ENCODE data around the gene SHH. TPM values are rescaled to one million over a fixed set of nuclear protein-coding genes. Genes with fewer than 3 reads are reported as not detected.

Gene SHH
- total RNA-seq, 1 donor: under 0.01 TPM

Other genes with a start within 250 kb of the SHH start
- gene RBM33, start 167.8 kb downstream of the SHH start, total RNA-seq: 36.4 TPM